Smooth muscle cell (in vitro differentiated cells): ENCODE results near the gene CACNA2D1. TPM values are rescaled to one million over a fixed set of nuclear protein-coding genes. Genes with fewer than 3 reads are reported as not detected.

Source experiments
- DNase-seq: peaks from one replicate; lab custom pipeline; 2025; ENCODE audit not compliant: unreplicated experiment; lab: John Stamatoyannopoulos, UW
- H2AFZ ChIP-seq: fragments of 200-600 bp; sonication (generic); 2 replicates; pipeline ENCODE4 v1.6.0; 2016; ENCODE audit warnings: antibody characterized with exemption, low read depth, mild to moderate bottlenecking
- H3F3A ChIP-seq: fragments of 200-600 bp; sonication (generic); 2 replicates; pipeline ENCODE4 v1.6.0; 2017; ENCODE audit warnings: antibody characterized with exemption, low read depth
- H3K27ac ChIP-seq: fragments of 200-600 bp; sonication (generic); 2 replicates; pipeline ENCODE4 v1.5.1; 2016; ENCODE audit warnings: low read depth, mild to moderate bottlenecking
- H3K27me3 ChIP-seq: fragments of 200-600 bp; sonication (generic); 2 replicates; pipeline ENCODE4 v1.6.1; 2016; ENCODE audit warnings: low read depth, mild to moderate bottlenecking
- H3K36me3 ChIP-seq: fragments of 200-600 bp; sonication (generic); 2 replicates; pipeline ENCODE4 v1.5.1; 2016; ENCODE audit warnings: low read depth
- H3K4me1 ChIP-seq: fragments of 200-600 bp; sonication (generic); 2 replicates; pipeline ENCODE4 v1.5.1; 2016; ENCODE audit warnings: low read depth
- H3K4me2 ChIP-seq: fragments of 200-600 bp; sonication (generic); 2 replicates; pipeline ENCODE4 v1.6.0; 2016; ENCODE audit warnings: mild to moderate bottlenecking
- H3K4me3 ChIP-seq: fragments of 200-600 bp; sonication (generic); 2 replicates; pipeline ENCODE4 v1.5.1; 2016; ENCODE audit warnings: mild to moderate bottlenecking
- H3K79me2 ChIP-seq: fragments of 200-600 bp; sonication (generic); 2 replicates; pipeline ENCODE4 v1.6.0; 2016; ENCODE audit warnings: low read depth, mild to moderate bottlenecking
- H3K9ac ChIP-seq: fragments of 200-600 bp; sonication (generic); 2 replicates; pipeline ENCODE4 v1.6.0; 2016; ENCODE audit warnings: low read depth
- H3K9me3 ChIP-seq: fragments of 200-600 bp; sonication (generic); replicated peaks from 2 replicates; pipeline ENCODE4 v1.5.1; 2016; ENCODE audit warnings: low read depth
- H4K20me1 ChIP-seq: fragments of 200-600 bp; sonication (generic); 2 replicates; pipeline ENCODE4 v1.6.0; 2016; ENCODE audit warnings: low read depth
- WGBS: methylation state at CpG from one replicate; pipeline ENCODE4 v1.1.7; 2016; ENCODE audit warnings: low lambda C conversion rate; 5-methylcytosine and 5-hydroxymethylcytosine counted together
- polyA plus RNA-seq: library from polyadenylated mRNA; unstranded; fragments of >200 nt; fragmentation: Nextera tagmentation; extraction: Ambion mirVana; gene quantifications from 2 replicates; pipeline ENCODE4 v1.2.1, GENCODE V29; 2016
- total RNA-seq: library from RNA; depleted of rRNA; stranded (reverse); fragments of >200 nt; gene quantifications from 2 replicates; pipeline ENCODE4 v1.2.3, GENCODE V29; 2014
- TF ChIP-seq, protein P1 (sequence below): fragments of 200-600 bp; sonication (generic); IDR thresholded peaks from 2 replicates; pipeline ENCODE4 v1.5.1; 2017; ENCODE audit warnings: borderline replicate concordance, mild to moderate bottlenecking, antibody characterized with exemption; ENCODE audit not compliant: insufficient read depth, poor library complexity, severe bottlenecking

Gene CACNA2D1
- total and polyA plus RNA-seq, 2 experiments from 2014 or later = 4.1 to 39.3 TPM

DNA sequence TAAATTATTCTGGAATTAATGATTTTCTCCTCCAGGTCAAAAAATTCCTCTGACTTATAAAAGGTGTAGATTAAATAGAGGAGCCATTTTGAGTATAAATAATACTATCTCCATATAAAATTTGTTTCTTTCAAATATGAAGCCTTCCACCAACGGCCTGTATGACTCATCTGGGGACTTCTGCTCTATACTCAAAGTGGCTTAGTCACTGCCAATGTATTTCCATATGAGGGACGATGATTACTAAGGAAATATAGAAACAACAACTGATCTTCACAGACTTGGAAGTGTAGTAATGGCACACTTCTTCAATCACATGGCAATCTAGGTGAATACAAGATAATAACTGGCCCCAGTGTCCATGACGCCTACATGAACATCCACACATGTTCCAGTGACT, 338.1 kb downstream of the CACNA2D1 start:
- no peak for DNase-seq
- WGBS = 33% methylated on average over 3 of the region's 3 CpGs
- TF ChIP-seq, protein P1, sequence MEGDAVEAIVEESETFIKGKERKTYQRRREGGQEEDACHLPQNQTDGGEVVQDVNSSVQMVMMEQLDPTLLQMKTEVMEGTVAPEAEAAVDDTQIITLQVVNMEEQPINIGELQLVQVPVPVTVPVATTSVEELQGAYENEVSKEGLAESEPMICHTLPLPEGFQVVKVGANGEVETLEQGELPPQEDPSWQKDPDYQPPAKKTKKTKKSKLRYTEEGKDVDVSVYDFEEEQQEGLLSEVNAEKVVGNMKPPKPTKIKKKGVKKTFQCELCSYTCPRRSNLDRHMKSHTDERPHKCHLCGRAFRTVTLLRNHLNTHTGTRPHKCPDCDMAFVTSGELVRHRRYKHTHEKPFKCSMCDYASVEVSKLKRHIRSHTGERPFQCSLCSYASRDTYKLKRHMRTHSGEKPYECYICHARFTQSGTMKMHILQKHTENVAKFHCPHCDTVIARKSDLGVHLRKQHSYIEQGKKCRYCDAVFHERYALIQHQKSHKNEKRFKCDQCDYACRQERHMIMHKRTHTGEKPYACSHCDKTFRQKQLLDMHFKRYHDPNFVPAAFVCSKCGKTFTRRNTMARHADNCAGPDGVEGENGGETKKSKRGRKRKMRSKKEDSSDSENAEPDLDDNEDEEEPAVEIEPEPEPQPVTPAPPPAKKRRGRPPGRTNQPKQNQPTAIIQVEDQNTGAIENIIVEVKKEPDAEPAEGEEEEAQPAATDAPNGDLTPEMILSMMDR = no peak

DNA sequence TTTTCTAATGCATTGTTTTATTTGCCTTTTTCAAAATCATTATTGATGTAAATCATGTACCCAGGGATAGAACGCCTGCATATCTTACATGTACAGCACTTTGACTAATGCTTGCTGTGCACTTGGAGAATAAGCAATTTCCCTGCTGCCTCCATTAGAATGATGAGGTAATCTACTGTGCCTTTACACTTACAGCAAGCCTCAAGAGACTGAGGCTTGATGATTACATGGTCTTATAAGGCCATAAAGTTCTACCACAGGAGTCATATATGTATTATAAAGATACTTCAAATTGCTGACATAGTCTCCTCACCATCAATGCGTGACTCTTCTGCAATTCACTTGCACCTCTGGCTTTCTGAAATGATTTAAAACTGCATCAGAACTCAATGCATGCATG, 345.2 kb downstream of the CACNA2D1 start:
- Histone ChIP-seq H3K4me3 (no peak overlapping the region), H3F3A (no peaks in the 10 kb centered on the region), H3K27ac (no peak overlapping the region), H3K9me3 (no peaks in the 10 kb centered on the region), H3K27me3 (no peaks in the 10 kb centered on the region), H3K36me3 (no peaks in the 10 kb centered on the region), H3K9ac (no peak overlapping the region), H3K79me2 (no peaks in the 10 kb centered on the region), H3K4me1 (no peaks in the 10 kb centered on the region), H3K4me2 (no peak overlapping the region), H4K20me1 (no peaks in the 10 kb centered on the region), H2AFZ (no peak overlapping the region)
- TF ChIP-seq, protein P1 = no peak
- 84% methylated on average over 2 of the region's 2 CpGs for WGBS
- DNase-seq = no peak

More for the DNA sequence above, 338.1 kb downstream of the CACNA2D1 start:
- Histone ChIP-seq H2AFZ (no peak overlapping the region), H3K9ac (no peak overlapping the region), H3K27ac (peak overlapping the region; percentile 45), H3K36me3 (no peaks in the 10 kb centered on the region), H3K9me3 (no peaks in the 10 kb centered on the region), H3F3A (no peaks in the 10 kb centered on the region), H3K27me3 (no peaks in the 10 kb centered on the region), H4K20me1 (no peaks in the 10 kb centered on the region), H3K4me3 (no peak overlapping the region), H3K4me2 (no peak overlapping the region), H3K79me2 (no peaks in the 10 kb centered on the region), H3K4me1 (peaks cover under 1% of the 10 kb centered on the region)

- no peak overlapping the region for H3K9ac ChIP-seq
- no peaks in the 10 kb centered on the region for H3K79me2 ChIP-seq
- 89% methylated on average over 4 of the region's 4 CpGs for WGBS
- H2AFZ ChIP-seq = no peak overlapping the region
- no peaks in the 10 kb centered on the region for H4K20me1 ChIP-seq
- no peak overlapping the region for H3K27ac ChIP-seq
- DNase-seq = no peak
- TF ChIP-seq, protein P1 = no peak
- no peaks in the 10 kb centered on the region for H3K27me3 ChIP-seq
- no peaks in the 10 kb centered on the region for H3K4me1 ChIP-seq
- H3K4me2 ChIP-seq = no peak overlapping the region
- no peaks in the 10 kb centered on the region for H3F3A ChIP-seq
- H3K36me3 ChIP-seq = no peaks in the 10 kb centered on the region
- H3K9me3 ChIP-seq = no peaks in the 10 kb centered on the region
- no peak overlapping the region for H3K4me3 ChIP-seq
Measured at GRCh38 chr7:82091126-82091684, 352.4 kb downstream of the CACNA2D1 start.

DNA sequence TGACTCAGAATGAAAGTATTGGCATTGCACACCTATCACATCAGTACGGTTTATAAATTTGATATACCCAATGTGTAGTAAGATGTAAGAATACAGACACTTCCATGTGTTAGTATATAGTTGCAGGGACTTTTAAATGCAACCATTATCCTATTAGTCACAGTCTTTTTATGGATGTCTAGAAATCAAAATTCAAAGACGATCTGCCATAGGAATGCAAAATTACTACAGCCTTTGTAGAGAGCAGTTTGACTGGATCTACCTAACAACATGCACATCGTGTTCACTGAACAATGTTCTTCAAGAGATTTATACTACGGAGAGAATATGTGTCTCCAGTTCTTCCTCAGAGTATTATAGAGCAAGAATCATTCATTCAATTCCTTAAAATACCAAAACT, 356.5 kb downstream of the CACNA2D1 start:
- Histone ChIP-seq H3K9me3 (no peaks in the 10 kb centered on the region), H3K36me3 (no peaks in the 10 kb centered on the region), H3K9ac (no peak overlapping the region), H2AFZ (no peak overlapping the region), H3K4me1 (no peaks in the 10 kb centered on the region), H3K4me3 (no peak overlapping the region), H3K27me3 (no peaks in the 10 kb centered on the region), H3K27ac (no peak overlapping the region), H3K4me2 (no peak overlapping the region), H4K20me1 (no peaks in the 10 kb centered on the region), H3F3A (no peaks in the 10 kb centered on the region), H3K79me2 (no peaks in the 10 kb centered on the region)
- TF ChIP-seq, protein P1 = no peak
- no peak for DNase-seq
- 94% methylated on average over 4 of the region's 4 CpGs for WGBS
